Keratinocyte (primary cell): ENCODE results near the gene HSD11B1L. TPM values are rescaled to one million over a fixed set of nuclear protein-coding genes. Genes with fewer than 3 reads are reported as not detected.
"Not testable (repeated sequence)": the region's sequence is repeated elsewhere in the genome, so short reads cannot be mapped to it uniquely, and the experiment has no call there.

Experiments used
- DNase-seq: peaks from one replicate; pipeline ENCODE4 v3.0.0-alpha.2; 2011; ENCODE audit warnings: low read depth, missing footprints, low spot score
- FAIRE-seq: peaks from 2 replicates; lab custom pipeline; 2011; peaks lifted over from hg19 to GRCh38; lab: Jason Lieb, UNC
- H2AFZ ChIP-seq: 2 replicates; pipeline ENCODE4 v1.6.0; 2012; ENCODE audit warnings: low read length, control low read depth, inconsistent platforms; ENCODE audit not compliant: control insufficient read depth
- H3K27ac ChIP-seq: 2 replicates; pipeline ENCODE4 v1.5.1; 2011; ENCODE audit warnings: low read length; ENCODE audit not compliant: control insufficient read depth, insufficient read depth
- H3K27me3 ChIP-seq: 3 replicates; pipeline ENCODE4 v1.6.0; 2011; ENCODE audit warnings: low read length; ENCODE audit not compliant: control insufficient read depth, insufficient read depth; ENCODE audit errors: extremely low read depth
- H3K36me3 ChIP-seq, 2 experiments: 2 replicates in 1 of 2; 3 replicates in 1 of 2; pipeline ENCODE4 v1.5.1; 2011; ENCODE audit warnings: low read length in 2 of 2, mild to moderate bottlenecking in 1 of 2; ENCODE audit not compliant: control insufficient read depth in 2 of 2, insufficient read depth in 2 of 2; ENCODE audit errors: extremely low read depth in 1 of 2
- H3K4me1 ChIP-seq: 3 replicates; pipeline ENCODE4 v1.5.1; 2011; ENCODE audit warnings: low read length; ENCODE audit not compliant: control insufficient read depth, insufficient read depth; ENCODE audit errors: extremely low read depth
- H3K4me2 ChIP-seq: 3 replicates; pipeline ENCODE4 v1.6.0; 2011; ENCODE audit warnings: low read depth, low read length; ENCODE audit not compliant: control insufficient read depth, insufficient read depth; ENCODE audit errors: extremely low read depth
- H3K4me3 ChIP-seq, 3 experiments: fragments of 200-600 bp in 1 of 3; sonication (generic) in 1 of 3; 2 replicates in 2 of 3; 3 replicates in 1 of 3; pipeline ENCODE4 v1.5.1; 2011 to 2016; ENCODE audit warnings: low read length in 3 of 3, mild to moderate bottlenecking in 3 of 3, control low read depth in 2 of 3, inconsistent platforms in 1 of 3, low read depth in 1 of 3, mixed read lengths in 1 of 3, mixed run types in 1 of 3, moderate library complexity in 1 of 3; ENCODE audit not compliant: control insufficient read depth in 2 of 3, insufficient read depth in 2 of 3; ENCODE audit errors: extremely low read depth in 1 of 3
- H3K79me2 ChIP-seq: 2 replicates; pipeline ENCODE4 v1.6.0; 2012; ENCODE audit warnings: low read length; ENCODE audit not compliant: control insufficient read depth, insufficient read depth
- H3K9ac ChIP-seq: 3 replicates; pipeline ENCODE4 v1.6.0; 2011; ENCODE audit warnings: low read length; ENCODE audit not compliant: control insufficient read depth, insufficient read depth; ENCODE audit errors: extremely low read depth
- H3K9me1 ChIP-seq: 3 replicates; pipeline ENCODE4 v1.6.0; 2011; ENCODE audit warnings: low read length; ENCODE audit not compliant: control insufficient read depth, insufficient read depth; ENCODE audit errors: extremely low read depth
- H3K9me3 ChIP-seq: 2 replicates; pipeline ENCODE4 v1.5.1; 2012; ENCODE audit warnings: low read depth, low read length; ENCODE audit not compliant: control insufficient read depth
- H4K20me1 ChIP-seq: 3 replicates; pipeline ENCODE4 v1.6.0; 2011; ENCODE audit warnings: low read length; ENCODE audit not compliant: control insufficient read depth, insufficient read depth; ENCODE audit errors: extremely low read depth
- CTCF ChIP-seq, 3 experiments: IDR thresholded peaks in 1 of 3; conservative IDR thresholded peaks in 1 of 3; optimal IDR thresholded peaks in 1 of 3; 2 replicates in 2 of 3; 3 replicates in 1 of 3; pipeline versions ENCODE3 to v1.5.1; 2011; ENCODE audit warnings: low read length in 3 of 3, mild to moderate bottlenecking in 3 of 3, moderate library complexity in 2 of 3, control low read depth in 1 of 3, inconsistent platforms in 1 of 3; ENCODE audit not compliant: insufficient read depth in 2 of 3; ENCODE audit errors: extremely low read depth in 1 of 3
- EZH2 ChIP-seq: IDR thresholded peaks from one replicate; pipeline ENCODE4 v1.6.1; 2012; ENCODE audit warnings: inconsistent platforms, mild to moderate bottlenecking, low read length, moderate library complexity
- dilution Hi-C: fragments of 300-500 bp; cut with MboI; formaldehyde crosslinking; loops from one replicate; pipeline ENCODE4 v1.7.0; 2020; ENCODE audit warnings: low sequenced_read_pairs; ENCODE audit not compliant: extremely low pct_ligation_motif_present
- polyA plus RNA-seq, 5 experiments: library from polyadenylated mRNA; depleted of rRNA in 3 of 5; stranded (reverse) in 3 of 5; stranded (forward) in 1 of 5; unstranded in 1 of 5; fragments of >200 nt; gene quantifications; 1 replicate in 1 of 5; 2 replicates in 3 of 5; 3 replicates in 1 of 5; pipeline versions ENCODE4 v1.2.1 to v1.2.3, GENCODE V29; 2011 to 2012; ENCODE audit warnings: missing spikeins in 2 of 5, low read depth in 1 of 5, low replicate concordance in 1 of 5

The HSD11B1L gene
- polyA plus RNA-seq, 1 donor (not counting 4 experiments of a cell fraction or from before 2014, with no cell fraction given): 3.7 TPM

DNA sequence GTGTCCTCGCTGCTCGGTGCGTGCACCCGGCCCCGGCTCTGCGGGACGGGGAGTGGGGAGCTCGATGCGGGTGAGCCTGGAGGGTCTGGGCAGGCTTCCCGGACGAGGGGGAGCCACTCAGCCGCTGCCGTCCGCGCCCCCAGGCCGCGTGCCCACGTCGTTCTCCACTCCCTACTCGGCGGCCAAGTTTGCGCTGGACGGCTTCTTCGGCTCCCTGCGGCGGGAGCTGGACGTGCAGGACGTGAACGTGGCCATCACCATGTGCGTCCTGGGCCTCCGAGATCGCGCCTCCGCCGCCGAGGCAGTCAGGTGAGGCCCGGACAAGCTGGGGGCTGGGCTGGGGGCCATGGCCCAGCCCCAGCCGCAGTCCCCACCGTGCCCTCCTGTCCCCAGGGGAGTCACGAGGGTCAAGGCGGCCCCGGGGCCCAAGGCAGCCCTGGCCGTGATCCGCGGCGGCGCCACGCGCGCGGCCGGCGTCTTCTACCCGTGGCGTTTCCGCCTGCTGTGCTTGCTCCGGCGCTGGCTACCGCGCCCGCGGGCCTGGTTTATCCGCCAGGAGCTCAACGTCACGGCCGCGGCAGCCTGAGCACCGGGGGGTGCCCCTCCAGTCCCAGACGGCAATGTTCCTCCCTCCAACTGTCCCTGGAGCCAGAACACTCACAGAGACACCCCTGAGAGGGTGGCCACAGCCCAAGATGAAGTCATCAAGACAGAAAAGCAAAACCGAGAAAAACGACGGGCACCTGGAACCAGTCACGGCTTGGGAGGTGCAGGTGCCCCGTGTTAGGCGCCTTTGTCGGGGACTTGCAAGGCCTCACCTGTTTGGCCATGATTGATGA is 6.8 kb downstream of the HSD11B1L start:
- Histone ChIP-seq H3K9me1 (no peaks in the 10 kb centered on the region), H3K4me3 (peak overlapping the region; percentile 34 to 69 (median 52)), H3K9me3 (no peaks in the 10 kb centered on the region), H3K4me1 (peaks cover 10% of the 10 kb centered on the region), H2AFZ (peak overlapping the region; percentile 81), H4K20me1 (peaks cover 18% of the 10 kb centered on the region), H3K9ac (peak overlapping the region; percentile 47), H3K27me3 (no peaks in the 10 kb centered on the region), H3K4me2 (peak overlapping the region; percentile 60), H3K27ac (peak overlapping the region; percentile 26), H3K79me2 (peaks cover 25% of the 10 kb centered on the region), H3K36me3 (peaks cover 7 to 13% of the 10 kb centered on the region in 2 experiments)
- DNase-seq (no peak), FAIRE-seq (no peak)
- TF ChIP-seq CTCF (optimal IDR thresholded peaks at IDR 0.05 in 1 of 3, IDR thresholded peaks at IDR 0.05 in 1 of 3, conservative IDR thresholded peaks at IDR 0.05 in 1 of 3; ENCODE audit: extremely low read depth in 1 of 3, insufficient read depth in 2 of 3, low read length in 3 of 3) (no peak), EZH2 (no peak)
- dilution Hi-C loops: no loop called here

DNA sequence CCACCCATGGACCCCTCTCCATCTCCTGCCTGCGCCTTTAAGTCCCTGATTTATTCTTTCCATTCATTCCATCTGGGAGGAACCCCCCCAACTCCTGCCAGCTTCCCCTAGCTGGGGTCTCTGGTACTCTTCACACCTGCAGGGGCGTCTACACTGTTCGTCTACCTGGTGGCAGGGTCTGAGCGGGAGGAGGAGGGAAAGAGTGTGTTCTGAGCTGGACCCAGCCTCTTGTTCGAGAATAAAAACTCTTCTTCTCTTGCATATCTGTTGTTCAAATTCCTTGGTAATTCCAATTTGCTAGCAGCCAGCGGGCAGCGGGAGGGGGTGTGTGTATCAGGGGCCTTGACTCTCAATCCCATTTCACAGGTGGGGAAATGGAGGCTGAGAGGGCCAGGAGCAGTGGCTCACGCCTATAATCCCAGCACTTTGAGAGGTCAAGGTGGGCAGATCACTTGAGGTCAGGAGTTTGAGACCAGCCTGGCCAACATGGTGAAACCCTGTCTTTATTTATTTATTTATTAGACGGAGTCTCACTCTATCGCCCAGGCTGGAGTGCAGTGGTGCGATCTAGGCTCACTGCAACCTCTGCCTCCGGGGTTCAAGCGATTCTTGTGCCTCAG is 7.5 kb downstream of the HSD11B1L start:
- H3K9me1 ChIP-seq, H2AFZ ChIP-seq, dilution Hi-C loops, H3K27ac ChIP-seq, H3K27me3 ChIP-seq, FAIRE-seq, H3K9me3 ChIP-seq, DNase-seq, H3K9ac ChIP-seq, H3K4me2 ChIP-seq, H3K4me3 ChIP-seq, H3K4me1 ChIP-seq: not testable (repeated sequence)
- H3K36me3 ChIP-seq: peaks cover 9 to 19% of the 10 kb centered on the region in 2 experiments
- H3K79me2 ChIP-seq: peaks cover 33% of the 10 kb centered on the region
- peaks cover 26% of the 10 kb centered on the region for H4K20me1 ChIP-seq
